WTC11 (cell line): ENCODE results near the gene CFAP58. TPM values are rescaled to one million over a fixed set of nuclear protein-coding genes. Genes with fewer than 3 reads are reported as not detected.

Source experiments
- ATAC-seq: fragments of 200-7000 bp; cut with Tn5 transposase; 2 replicates; pipeline ENCODE4 v1.10.0; 2021; ENCODE audit warnings: mild to moderate bottlenecking, moderate library complexity
- CTCF ChIA-PET: fragments of 300-600 bp; sonication (Branson Sonifier 250); formaldehyde crosslinking; loops from one replicate; lab custom pipeline; 2021; ENCODE audit warnings: antibody characterized with exemption; lab: Charles Lee
- POLR2A ChIA-PET: fragments of 350-600 bp; sonication (Branson Sonifier 250); formaldehyde crosslinking; loops from one replicate; lab custom pipeline; 2021; ENCODE audit warnings: antibody characterized with exemption; lab: Charles Lee
- DNase-seq: peaks from one replicate; pipeline ENCODE4 v3.0.0; 2021; ENCODE audit warnings: low spot score
- H3K27ac Mint-ChIP-seq: 2 replicates; pipeline ENCODE4 v1.8.0; 2021; ENCODE audit warnings: mixed read lengths
- H3K27me3 Mint-ChIP-seq: 2 replicates; pipeline ENCODE4 v1.8.0; 2021; ENCODE audit warnings: low read depth, mild to moderate bottlenecking, moderate library complexity, mixed read lengths
- H3K36me3 Mint-ChIP-seq: 2 replicates; pipeline ENCODE4 v1.8.0; 2021; ENCODE audit warnings: mixed read lengths
- H3K4me1 Mint-ChIP-seq: 2 replicates; pipeline ENCODE4 v1.8.0; 2022; ENCODE audit warnings: mixed read lengths
- H3K4me3 Mint-ChIP-seq: 2 replicates; pipeline ENCODE4 v1.8.0; 2021; ENCODE audit warnings: mild to moderate bottlenecking, moderate library complexity, mixed read lengths
- H3K9me3 Mint-ChIP-seq: 2 replicates; pipeline ENCODE4 v1.8.0; 2021; ENCODE audit warnings: mixed read lengths
- ATF6 ChIP-seq: sonication (generic); formaldehyde crosslinking; IDR thresholded peaks from 2 replicates; pipeline ENCODE4 v1.8.1; 2023; ENCODE audit warnings: mild to moderate bottlenecking, missing genetic modification reagents
- FOXJ3 ChIP-seq: sonication (generic); formaldehyde crosslinking; IDR thresholded peaks from 2 replicates; pipeline ENCODE4 v1.9.0; 2021; ENCODE audit warnings: missing genetic modification reagents, mild to moderate bottlenecking, borderline replicate concordance
- PREB ChIP-seq: sonication (generic); formaldehyde crosslinking; IDR thresholded peaks from 2 replicates; pipeline ENCODE4 v1.8.1; 2022; ENCODE audit warnings: mild to moderate bottlenecking, missing genetic modification reagents, moderate library complexity, borderline replicate concordance
- SMAD3 ChIP-seq: sonication (generic); formaldehyde crosslinking; IDR thresholded peaks from 2 replicates; pipeline ENCODE4 v1.8.0; 2022; ENCODE audit warnings: missing genetic modification reagents, mild to moderate bottlenecking, borderline replicate concordance
- TEAD1 ChIP-seq: sonication (generic); formaldehyde crosslinking; IDR thresholded peaks from 2 replicates; pipeline ENCODE4 v1.8.0; 2022; ENCODE audit warnings: mild to moderate bottlenecking, missing genetic modification reagents
- USF1 ChIP-seq: sonication (generic); formaldehyde crosslinking; IDR thresholded peaks from 2 replicates; pipeline ENCODE4 v1.8.0; 2022; ENCODE audit warnings: mild to moderate bottlenecking, missing genetic modification reagents
- ZNF317 ChIP-seq: sonication (generic); formaldehyde crosslinking; IDR thresholded peaks from 2 replicates; pipeline ENCODE4 v1.8.1; 2023; ENCODE audit warnings: low read depth, mild to moderate bottlenecking, moderate library complexity, missing genetic modification reagents, borderline replicate concordance
- ZSCAN18 ChIP-seq: fragments of 250-450 bp; sonication (Bioruptor Pico); IDR thresholded peaks from 2 replicates; pipeline ENCODE4 v2.1.2; 2022; ENCODE audit warnings: mild to moderate bottlenecking, moderate library complexity
- total RNA-seq: library from RNA; stranded (reverse); gene quantifications from 3 replicates; pipeline ENCODE4 v1.2.3, GENCODE V29; 2021
- TF ChIP-seq, protein P1 (sequence below): sonication (generic); formaldehyde crosslinking; IDR thresholded peaks from 2 replicates; pipeline ENCODE4 v1.8.0; 2023; ENCODE audit warnings: missing genetic modification reagents, mild to moderate bottlenecking, borderline replicate concordance

CFAP58 gene
- total RNA-seq, 1 experiment from 2014 or later: 1.0 TPM

GRCh38 chr10:104318810-104319741 is 34.6 kb upstream of the CFAP58 start (continued):
- TF ChIP-seq PREB (CRISPR knock-in tag) (no peak), SMAD3 (CRISPR knock-in tag) (no peak), ATF6 (CRISPR knock-in tag) (no peak), FOXJ3 (no peak), ZSCAN18 (CRISPR knock-in tag) (no peak), USF1 (CRISPR knock-in tag) (no peak)
- TF ChIP-seq, protein P1, sequence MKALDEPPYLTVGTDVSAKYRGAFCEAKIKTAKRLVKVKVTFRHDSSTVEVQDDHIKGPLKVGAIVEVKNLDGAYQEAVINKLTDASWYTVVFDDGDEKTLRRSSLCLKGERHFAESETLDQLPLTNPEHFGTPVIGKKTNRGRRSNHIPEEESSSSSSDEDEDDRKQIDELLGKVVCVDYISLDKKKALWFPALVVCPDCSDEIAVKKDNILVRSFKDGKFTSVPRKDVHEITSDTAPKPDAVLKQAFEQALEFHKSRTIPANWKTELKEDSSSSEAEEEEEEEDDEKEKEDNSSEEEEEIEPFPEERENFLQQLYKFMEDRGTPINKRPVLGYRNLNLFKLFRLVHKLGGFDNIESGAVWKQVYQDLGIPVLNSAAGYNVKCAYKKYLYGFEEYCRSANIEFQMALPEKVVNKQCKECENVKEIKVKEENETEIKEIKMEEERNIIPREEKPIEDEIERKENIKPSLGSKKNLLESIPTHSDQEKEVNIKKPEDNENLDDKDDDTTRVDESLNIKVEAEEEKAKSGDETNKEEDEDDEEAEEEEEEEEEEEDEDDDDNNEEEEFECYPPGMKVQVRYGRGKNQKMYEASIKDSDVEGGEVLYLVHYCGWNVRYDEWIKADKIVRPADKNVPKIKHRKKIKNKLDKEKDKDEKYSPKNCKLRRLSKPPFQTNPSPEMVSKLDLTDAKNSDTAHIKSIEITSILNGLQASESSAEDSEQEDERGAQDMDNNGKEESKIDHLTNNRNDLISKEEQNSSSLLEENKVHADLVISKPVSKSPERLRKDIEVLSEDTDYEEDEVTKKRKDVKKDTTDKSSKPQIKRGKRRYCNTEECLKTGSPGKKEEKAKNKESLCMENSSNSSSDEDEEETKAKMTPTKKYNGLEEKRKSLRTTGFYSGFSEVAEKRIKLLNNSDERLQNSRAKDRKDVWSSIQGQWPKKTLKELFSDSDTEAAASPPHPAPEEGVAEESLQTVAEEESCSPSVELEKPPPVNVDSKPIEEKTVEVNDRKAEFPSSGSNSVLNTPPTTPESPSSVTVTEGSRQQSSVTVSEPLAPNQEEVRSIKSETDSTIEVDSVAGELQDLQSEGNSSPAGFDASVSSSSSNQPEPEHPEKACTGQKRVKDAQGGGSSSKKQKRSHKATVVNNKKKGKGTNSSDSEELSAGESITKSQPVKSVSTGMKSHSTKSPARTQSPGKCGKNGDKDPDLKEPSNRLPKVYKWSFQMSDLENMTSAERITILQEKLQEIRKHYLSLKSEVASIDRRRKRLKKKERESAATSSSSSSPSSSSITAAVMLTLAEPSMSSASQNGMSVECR (CRISPR knock-in tag): no peak

DNA sequence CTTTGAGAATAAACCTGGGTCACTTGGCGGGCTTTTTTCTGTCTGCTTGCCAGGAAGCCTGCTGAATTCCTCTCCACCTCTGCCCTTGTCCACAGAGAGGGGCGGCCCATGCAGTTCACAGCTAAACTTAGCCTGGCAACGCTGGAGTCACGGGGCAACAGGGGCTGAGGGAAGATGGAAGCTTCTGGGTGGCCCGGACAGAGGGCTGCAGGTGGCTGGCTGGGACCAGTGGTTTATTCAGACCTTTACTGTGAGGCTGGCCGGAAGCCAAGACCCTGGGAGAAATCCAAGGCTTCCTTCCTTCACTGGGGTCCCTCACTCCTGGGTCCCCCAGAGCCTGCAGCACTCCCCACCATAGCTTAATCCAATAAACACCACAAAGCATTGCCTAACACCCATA is 32.4 kb upstream of the CFAP58 start:
- H3K27me3 Mint-ChIP-seq: no peaks in the 10 kb centered on the region
- 0 out of 2 replicates have a peak overlapping the region, but pooled peaks have one; percentile 55 for H3K27ac Mint-ChIP-seq
- ATAC-seq: no peak
- no peak overlapping the region for H3K4me3 Mint-ChIP-seq
- CTCF ChIA-PET: interaction anchor here (0.8 to 5.2 kb wide), 8 partner anchors 10 to 47 kb away, joined by 3 to 33 read pairs (median 6); partner anchors contain the start of gene CFAP58
- H3K4me1 Mint-ChIP-seq: peaks cover 93% of the 10 kb centered on the region
- H3K9me3 Mint-ChIP-seq: no peaks in the 10 kb centered on the region
- TF ChIP-seq ZNF317 (CRISPR knock-in tag) (no peak), TEAD1 (no peak)
- DNase-seq: no peak
- peaks cover 5% of the 10 kb centered on the region; the same call in 1 of the 2 replicates for H3K36me3 Mint-ChIP-seq
- POLR2A ChIA-PET: interaction anchor here (1.1 kb wide), 1 partner anchor 9 kb away, joined by 3 read pairs; no protein-coding TSS in a partner anchor
